HG03469 (cell line): ENCODE data around the gene GUCA1A.
"Not testable (repeated sequence)": the region's sequence is repeated elsewhere in the genome, so short reads cannot be mapped to it uniquely, and the experiment has no call there.

ENCODE experiments used
- ATAC-seq: cut with Tn5 transposase; IDR thresholded peaks from one replicate; pipeline ENCODE4 v1.9.1; 2021; ENCODE audit warnings: mild to moderate bottlenecking, moderate library complexity, moderate number of reproducible peaks; ENCODE audit not compliant: unreplicated experiment

The GUCA1A gene

GRCh38 chr6:42171813-42172581 is 1.2 kb upstream of the GUCA1A start:
- ATAC-seq: no peak

DNA sequence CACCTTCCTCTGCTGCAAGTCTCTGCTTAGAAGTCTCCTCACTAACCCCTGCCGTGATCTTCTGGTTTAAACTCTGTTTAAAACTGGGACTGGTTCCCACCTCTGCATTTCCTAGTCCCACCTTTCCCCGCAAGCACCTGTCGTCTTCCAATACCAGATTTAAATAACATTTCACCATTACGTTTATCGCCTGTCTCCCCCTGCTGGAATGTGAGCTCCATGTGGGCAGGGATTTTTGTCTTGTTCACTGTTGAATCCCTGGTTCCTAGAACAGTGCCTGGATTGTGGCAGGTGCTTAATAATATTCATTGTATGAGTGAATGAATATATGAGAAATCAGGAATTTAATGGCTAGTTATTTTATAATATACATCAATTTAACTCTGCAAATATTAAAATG is 2.7 kb downstream of the GUCA1A start:
- no peak for ATAC-seq

- no peak for ATAC-seq
Observed at GRCh38 chr6:42176981-42177380, 3.8 kb downstream of the GUCA1A start.

- ATAC-seq: no peak
Observed at GRCh38 chr6:42177514-42178364, 4.6 kb downstream of the GUCA1A start.

GRCh38 chr6:42179261-42179944 is 6.2 kb downstream of the GUCA1A start:
- no peak for ATAC-seq

DNA sequence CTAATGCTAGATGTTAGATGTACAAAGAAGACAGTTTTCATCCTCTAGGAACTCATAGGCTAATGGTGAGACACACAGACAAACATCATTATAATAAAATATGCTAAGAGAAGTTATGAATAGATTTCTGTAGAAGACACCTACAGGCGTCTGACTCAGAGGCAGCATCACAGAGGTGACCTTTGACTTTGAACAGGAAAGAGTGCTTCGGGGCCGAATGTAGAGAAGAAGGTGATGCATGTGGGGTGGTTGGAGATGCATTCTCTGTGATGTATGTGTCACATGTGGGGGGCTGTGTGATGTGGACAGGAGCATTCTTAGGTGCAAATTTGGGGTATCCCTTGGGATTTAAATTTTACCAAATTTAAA is 6.8 kb downstream of the GUCA1A start:
- ATAC-seq: no peak

DNA sequence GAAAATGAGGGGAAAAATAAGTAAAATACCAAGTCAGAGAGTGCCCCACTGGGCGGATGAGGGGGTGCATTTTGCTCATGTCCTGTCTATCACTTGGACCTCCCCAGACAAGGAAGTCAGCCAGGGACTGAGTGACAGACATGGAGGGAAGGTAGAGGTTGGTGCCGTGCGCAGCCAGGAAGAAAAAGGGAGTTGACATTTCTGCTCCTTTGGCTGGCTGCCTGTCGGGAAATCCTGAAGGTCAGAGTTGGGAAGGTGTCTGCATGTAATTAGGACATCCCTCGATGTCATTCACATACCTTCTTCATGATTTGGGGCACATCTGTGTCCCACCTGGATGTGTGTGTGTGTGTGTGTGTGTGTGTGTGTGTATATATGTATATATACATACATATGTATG is 8.9 kb downstream of the GUCA1A start:
- ATAC-seq: no peak

- ATAC-seq: no peak
Observed at GRCh38 chr6:42184475-42184874, 11.3 kb downstream of the GUCA1A start.

GRCh38 chr6:42185597-42185996 is 12.4 kb downstream of the GUCA1A start:
- no peak for ATAC-seq

- ATAC-seq: no peak
Observed at GRCh38 chr6:42188406-42188805, 15.2 kb downstream of the GUCA1A start.

DNA sequence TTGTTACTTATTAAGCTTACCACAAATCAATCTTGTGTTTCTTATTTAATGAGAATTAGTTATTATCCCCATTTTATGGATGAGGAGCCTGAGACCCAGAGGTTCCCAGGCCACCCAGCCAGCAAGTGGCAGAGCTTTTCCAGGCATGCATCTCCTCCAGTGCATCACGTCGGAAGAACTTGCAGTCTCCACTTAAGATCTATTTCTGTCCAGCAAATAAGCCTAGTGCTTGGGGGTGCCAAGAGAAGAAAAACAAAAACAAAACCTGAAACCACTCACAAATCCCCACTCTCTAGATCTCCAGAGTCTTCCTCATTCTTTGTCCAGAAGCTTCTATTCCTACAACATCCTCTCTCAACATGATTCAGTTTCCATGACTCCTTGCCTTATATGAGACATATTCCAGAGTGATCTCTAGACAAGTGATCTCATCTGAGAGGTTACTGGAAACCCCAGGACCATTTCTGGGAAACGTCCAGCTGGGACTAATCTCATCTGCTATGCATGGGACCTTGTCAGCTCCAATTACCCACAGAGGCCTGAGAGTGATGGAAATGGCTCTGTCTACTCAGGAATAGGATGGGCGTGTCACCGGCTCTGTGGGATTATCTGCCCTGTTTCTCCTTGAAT is 17.5 kb downstream of the GUCA1A start:
- no peak for ATAC-seq

- ATAC-seq: not testable (repeated sequence)
Observed at GRCh38 chr6:42192385-42192784, 19.2 kb downstream of the GUCA1A start.

GRCh38 chr6:42193491-42193894 is 20.3 kb downstream of the GUCA1A start:
- ATAC-seq: no peak

- ATAC-seq: no peak
Observed at GRCh38 chr6:42194056-42194455, 20.9 kb downstream of the GUCA1A start.

DNA sequence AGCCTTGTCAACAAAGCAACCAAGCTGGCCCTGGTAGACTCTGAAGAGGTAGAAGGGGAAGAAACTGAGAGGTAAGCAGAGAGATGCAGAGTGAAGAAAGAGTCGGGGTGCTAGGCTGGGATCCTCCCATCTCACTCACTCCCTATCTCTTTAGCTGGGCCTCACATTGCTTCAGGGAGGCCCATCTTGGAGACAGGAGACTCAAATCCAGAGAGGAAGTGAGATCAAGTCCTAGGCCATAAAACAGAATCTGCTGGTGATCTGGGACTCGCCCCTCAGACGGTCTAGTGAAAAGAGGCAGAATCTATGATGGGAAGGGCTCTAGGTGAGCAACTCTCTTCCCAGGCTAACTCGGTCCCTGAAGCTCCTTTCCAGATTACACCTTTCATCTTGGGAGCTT is 22.3 kb downstream of the GUCA1A start:
- no peak for ATAC-seq

- ATAC-seq: no peak
Observed at GRCh38 chr6:42197555-42198362, 24.6 kb downstream of the GUCA1A start.

GRCh38 chr6:42199106-42199981 is 26.2 kb downstream of the GUCA1A start:
- ATAC-seq: no peak

DNA sequence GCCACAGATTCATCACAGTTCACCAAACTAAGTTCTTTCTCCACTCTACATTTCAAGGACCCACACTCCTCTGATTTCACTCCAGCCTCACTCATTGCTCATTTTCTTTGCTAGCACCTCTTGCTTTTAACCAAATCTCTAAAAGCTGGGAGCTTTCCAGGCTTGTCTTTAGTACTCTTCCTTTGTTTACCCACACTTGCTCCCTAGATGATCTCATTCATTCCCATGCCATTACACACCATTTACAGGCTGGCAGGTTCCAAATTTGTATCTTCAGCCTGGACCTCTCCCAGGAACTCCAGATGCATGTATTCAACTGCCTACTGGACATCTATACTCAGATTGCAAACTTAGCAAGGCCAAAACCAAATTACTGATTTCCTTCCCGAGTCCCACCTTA is 26.9 kb downstream of the GUCA1A start:
- ATAC-seq: no peak

GRCh38 chr6:42201382-42201781 is 28.2 kb downstream of the GUCA1A start:
- no peak for ATAC-seq
